GM10266 (cell line): ENCODE measurements around the gene HCN1.

Experiments used
- DNase-seq: peaks from one replicate; pipeline ENCODE4 v3.0.0; 2012; ENCODE audit errors: extremely low spot score
- TF ChIP-seq, protein P1 (sequence below): IDR thresholded peaks from 2 replicates; pipeline ENCODE4 v1.5.1; 2012; ENCODE audit warnings: mild to moderate bottlenecking, low read depth; ENCODE audit not compliant: control insufficient read depth, insufficient read depth; ENCODE audit errors: missing control alignments

The HCN1 gene

GRCh38 chr5:45672271-45672670 lies 23.9 kb downstream of the HCN1 start:
- TF ChIP-seq, protein P1, sequence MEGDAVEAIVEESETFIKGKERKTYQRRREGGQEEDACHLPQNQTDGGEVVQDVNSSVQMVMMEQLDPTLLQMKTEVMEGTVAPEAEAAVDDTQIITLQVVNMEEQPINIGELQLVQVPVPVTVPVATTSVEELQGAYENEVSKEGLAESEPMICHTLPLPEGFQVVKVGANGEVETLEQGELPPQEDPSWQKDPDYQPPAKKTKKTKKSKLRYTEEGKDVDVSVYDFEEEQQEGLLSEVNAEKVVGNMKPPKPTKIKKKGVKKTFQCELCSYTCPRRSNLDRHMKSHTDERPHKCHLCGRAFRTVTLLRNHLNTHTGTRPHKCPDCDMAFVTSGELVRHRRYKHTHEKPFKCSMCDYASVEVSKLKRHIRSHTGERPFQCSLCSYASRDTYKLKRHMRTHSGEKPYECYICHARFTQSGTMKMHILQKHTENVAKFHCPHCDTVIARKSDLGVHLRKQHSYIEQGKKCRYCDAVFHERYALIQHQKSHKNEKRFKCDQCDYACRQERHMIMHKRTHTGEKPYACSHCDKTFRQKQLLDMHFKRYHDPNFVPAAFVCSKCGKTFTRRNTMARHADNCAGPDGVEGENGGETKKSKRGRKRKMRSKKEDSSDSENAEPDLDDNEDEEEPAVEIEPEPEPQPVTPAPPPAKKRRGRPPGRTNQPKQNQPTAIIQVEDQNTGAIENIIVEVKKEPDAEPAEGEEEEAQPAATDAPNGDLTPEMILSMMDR, result no peak
- DNase-seq, result no peak

DNA sequence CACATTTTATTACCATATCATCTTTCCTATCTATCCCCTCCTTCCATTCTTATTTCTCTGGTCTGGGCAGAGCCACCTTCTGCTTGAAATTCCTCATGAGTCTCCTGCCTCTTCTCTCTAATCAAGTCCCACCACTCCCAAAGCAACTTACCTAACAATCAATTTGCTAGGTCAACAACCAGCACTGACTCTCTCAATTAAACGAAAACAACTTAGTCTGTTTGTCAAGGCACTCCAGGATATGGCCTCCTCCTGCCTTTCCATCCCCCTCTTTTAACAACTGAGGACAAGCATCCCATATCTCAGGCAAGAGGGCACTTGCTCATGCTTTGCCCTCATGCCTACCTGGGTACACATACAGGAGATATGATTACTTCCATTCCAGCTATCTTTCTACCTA lies 47.4 kb downstream of the HCN1 start:
- TF ChIP-seq, protein P1, result no peak
- DNase-seq, result no peak

- DNase-seq, result no peak
- TF ChIP-seq, protein P1, result no peak
Observed at GRCh38 chr5:45643056-45643455, 53.1 kb downstream of the HCN1 start.

GRCh38 chr5:45642370-45642769 lies 53.8 kb downstream of the HCN1 start:
- no peak for DNase-seq
- TF ChIP-seq, protein P1, result no peak

DNA sequence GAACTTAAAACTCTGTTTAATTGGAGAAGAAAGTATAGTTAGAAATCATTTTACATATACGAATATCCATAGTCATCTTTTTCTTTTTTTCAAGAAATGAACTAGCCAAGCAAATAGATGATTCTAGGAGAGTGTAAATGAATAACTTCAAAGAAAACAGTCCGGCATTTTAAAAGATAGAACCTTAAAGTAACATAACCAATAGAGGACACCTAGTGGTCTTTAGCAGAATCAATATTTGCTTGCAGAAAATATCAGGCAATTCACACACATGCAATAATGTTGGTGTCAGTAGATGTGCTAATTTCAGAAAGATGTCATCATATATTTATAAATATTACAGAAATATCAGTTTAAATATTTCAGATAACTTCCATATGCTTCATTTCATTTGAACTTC lies 57.1 kb downstream of the HCN1 start:
- DNase-seq, result no peak
- TF ChIP-seq, protein P1, result no peak

- TF ChIP-seq, protein P1, result no peak
- no peak for DNase-seq
Observed at GRCh38 chr5:45627076-45627656, 69.0 kb downstream of the HCN1 start.

GRCh38 chr5:45623832-45624231 lies 72.3 kb downstream of the HCN1 start:
- TF ChIP-seq, protein P1, result no peak
- no peak for DNase-seq
